PFSK-1 (cell line): ENCODE measurements around the gene OPN1SW.

Experiments
- FOXP2 ChIP-seq: optimal IDR thresholded peaks from 2 replicates; pipeline ENCODE3; 2011; ENCODE audit warnings: borderline replicate concordance, control low read depth, inconsistent platforms; ENCODE audit not compliant: insufficient read depth; ENCODE audit errors: extremely low read length, extremely low read depth
- POLR2AphosphoS5 ChIP-seq: IDR thresholded peaks from 2 replicates; pipeline ENCODE4 v1.6.1; 2012; ENCODE audit warnings: low read depth, mild to moderate bottlenecking, control low read depth, low read length, moderate library complexity
- SIN3A ChIP-seq: IDR thresholded peaks from 2 replicates; pipeline ENCODE4 v1.6.1; 2012; ENCODE audit warnings: mild to moderate bottlenecking, low read length, moderate library complexity, borderline replicate concordance; ENCODE audit not compliant: insufficient read depth
- TAF1 ChIP-seq: IDR thresholded peaks from 2 replicates; pipeline ENCODE4 v1.6.1; 2012; ENCODE audit warnings: low read length, control low read depth, borderline replicate concordance; ENCODE audit not compliant: insufficient read depth
- TF ChIP-seq, protein P1 (sequence below), 2 experiments: IDR thresholded peaks; 2 replicates each; pipeline versions ENCODE4 v1.6.1 to v1.8.0; 2011 to 2012; ENCODE audit warnings: low read depth in 2 of 2, low read length in 2 of 2, control low read depth in 1 of 2, inconsistent platforms in 1 of 2, mild to moderate bottlenecking in 1 of 2, moderate library complexity in 1 of 2; ENCODE audit not compliant: insufficient read depth in 1 of 2

DNA sequence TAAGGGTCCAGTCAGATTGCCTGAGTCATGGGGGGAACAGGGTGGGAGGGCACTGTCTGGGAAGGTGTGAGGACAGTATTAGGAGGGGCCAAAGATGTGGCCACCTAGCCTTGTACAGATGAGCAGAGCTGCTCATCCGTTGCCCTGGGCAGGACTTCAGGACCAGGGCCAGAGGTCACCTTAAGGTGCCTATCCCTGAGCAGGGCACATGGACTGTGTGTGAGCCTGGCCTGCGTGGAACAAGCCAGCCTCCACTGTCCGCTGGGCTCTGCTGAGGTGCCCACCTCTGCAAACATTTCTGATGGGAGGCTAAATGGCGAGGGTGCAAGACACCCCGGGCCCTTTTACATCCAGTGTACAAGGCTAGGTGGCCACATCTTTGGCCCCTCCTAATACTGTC is 3.4 kb upstream of the OPN1SW start:
- no peak for TF ChIP-seq POLR2AphosphoS5
- no peak for TF ChIP-seq SIN3A
- no peak for TF ChIP-seq TAF1
- no peak for TF ChIP-seq FOXP2
- TF ChIP-seq, protein P1, sequence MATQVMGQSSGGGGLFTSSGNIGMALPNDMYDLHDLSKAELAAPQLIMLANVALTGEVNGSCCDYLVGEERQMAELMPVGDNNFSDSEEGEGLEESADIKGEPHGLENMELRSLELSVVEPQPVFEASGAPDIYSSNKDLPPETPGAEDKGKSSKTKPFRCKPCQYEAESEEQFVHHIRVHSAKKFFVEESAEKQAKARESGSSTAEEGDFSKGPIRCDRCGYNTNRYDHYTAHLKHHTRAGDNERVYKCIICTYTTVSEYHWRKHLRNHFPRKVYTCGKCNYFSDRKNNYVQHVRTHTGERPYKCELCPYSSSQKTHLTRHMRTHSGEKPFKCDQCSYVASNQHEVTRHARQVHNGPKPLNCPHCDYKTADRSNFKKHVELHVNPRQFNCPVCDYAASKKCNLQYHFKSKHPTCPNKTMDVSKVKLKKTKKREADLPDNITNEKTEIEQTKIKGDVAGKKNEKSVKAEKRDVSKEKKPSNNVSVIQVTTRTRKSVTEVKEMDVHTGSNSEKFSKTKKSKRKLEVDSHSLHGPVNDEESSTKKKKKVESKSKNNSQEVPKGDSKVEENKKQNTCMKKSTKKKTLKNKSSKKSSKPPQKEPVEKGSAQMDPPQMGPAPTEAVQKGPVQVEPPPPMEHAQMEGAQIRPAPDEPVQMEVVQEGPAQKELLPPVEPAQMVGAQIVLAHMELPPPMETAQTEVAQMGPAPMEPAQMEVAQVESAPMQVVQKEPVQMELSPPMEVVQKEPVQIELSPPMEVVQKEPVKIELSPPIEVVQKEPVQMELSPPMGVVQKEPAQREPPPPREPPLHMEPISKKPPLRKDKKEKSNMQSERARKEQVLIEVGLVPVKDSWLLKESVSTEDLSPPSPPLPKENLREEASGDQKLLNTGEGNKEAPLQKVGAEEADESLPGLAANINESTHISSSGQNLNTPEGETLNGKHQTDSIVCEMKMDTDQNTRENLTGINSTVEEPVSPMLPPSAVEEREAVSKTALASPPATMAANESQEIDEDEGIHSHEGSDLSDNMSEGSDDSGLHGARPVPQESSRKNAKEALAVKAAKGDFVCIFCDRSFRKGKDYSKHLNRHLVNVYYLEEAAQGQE (IDR thresholded peaks at IDR 0.05; ENCODE audit: insufficient read depth in 1 of 2, low read depth in 2 of 2, low read length in 2 of 2): peak in 1 of 2 experiments; percentile 72; a peak in 2 of 4 replicates
